ENCODE data around the gene HYLS1.
A peak's percentile ranks its signal among the peaks of the same experiment; 100 is the strongest.
"Not testable (repeated sequence)": the region's sequence is repeated elsewhere in the genome, so short reads cannot be mapped to it uniquely, and the experiment has no call there.

Gene HYLS1

DNA sequence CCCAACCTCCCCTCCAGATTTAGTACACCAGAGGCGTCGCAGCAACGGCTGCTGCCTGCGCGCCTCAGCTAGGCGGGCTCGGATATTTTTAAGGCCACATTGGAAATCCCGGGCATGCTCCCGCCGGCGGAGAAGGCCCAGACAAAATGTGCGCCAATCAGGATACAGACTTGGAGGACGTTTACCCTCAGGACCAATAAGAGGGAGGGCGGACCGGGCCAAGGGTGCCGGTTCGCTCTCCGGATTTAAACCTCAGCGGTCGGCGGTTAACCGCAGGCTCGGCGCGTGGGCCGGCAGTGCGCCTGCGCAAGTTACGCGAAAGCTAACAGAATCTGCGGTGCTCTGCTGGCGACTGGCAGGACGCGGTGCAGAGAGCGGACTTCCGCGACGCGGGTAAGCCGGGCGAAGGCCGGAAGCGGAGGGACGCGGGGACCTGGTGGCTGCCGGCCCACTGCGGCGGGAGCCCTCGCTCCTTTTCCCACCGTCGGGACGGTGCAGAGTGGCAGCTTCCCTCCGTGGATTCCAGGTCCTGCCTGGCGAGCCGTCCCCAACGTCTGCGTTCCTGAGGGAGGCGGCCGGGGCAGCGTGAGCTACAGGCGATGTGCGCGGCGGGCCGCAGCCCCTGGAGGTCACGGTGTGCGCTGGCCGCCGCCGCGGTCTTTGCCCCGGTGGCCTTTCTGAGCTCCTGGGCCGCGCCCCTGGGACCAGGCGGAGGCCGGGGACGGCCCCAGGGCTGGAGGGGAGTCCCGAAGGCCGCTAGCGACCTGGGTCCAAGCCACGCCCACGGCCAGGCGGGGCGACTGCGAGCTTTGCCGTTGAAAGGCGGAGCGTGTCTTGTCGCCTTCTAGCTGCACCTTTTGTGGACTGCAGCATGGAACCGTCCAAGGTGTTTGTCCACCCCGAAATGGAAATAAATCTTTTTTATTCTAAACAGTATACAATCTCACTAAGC lies at the start of gene HYLS1:
HYLS1 (plus strand) TSS at position 296 of the 952 bp plus-strand sequence. CDS start 11,701 bp downstream, outside the sequence.
- Histone ChIP-seq H3K4me2 (peak within 1 kb of the TSS; percentile 51; the same call in 1 of the 2 replicates), H3K79me2 (ENCODE audit: insufficient read depth, low read depth) (peaks cover 26% of the 10 kb centered on the region), H3K4me1 (ENCODE audit: low read depth, poor library complexity, severe bottlenecking) (peaks cover 20% of the 10 kb centered on the region), H3K9ac (peak within 1 kb of the TSS; percentile 89), H3K4me3 (IDR thresholded peaks at IDR 0.05; ENCODE audit: insufficient read depth, low read depth, low read length) (no peak within 1 kb of the TSS), H3K27me3 (ENCODE audit: insufficient read depth, low read depth) (no peaks in the 10 kb centered on the region), H2AFZ (ENCODE audit: low read depth) (peak within 1 kb of the TSS; percentile 66; the same call in 1 of the 2 replicates), H3K36me3 (ENCODE audit: insufficient read depth) (no peaks in the 10 kb centered on the region), H3K27ac (peak within 1 kb of the TSS; percentile 88), H4K20me1 (ENCODE audit: insufficient read depth) (no peaks in the 10 kb centered on the region)
- 0 out of 2 replicates have a peak, but pooled peaks have one; percentile 27 for TF ChIP-seq CTCF (conservative IDR thresholded peaks at IDR 0.05; ENCODE audit: low read depth, low read length)

DNA sequence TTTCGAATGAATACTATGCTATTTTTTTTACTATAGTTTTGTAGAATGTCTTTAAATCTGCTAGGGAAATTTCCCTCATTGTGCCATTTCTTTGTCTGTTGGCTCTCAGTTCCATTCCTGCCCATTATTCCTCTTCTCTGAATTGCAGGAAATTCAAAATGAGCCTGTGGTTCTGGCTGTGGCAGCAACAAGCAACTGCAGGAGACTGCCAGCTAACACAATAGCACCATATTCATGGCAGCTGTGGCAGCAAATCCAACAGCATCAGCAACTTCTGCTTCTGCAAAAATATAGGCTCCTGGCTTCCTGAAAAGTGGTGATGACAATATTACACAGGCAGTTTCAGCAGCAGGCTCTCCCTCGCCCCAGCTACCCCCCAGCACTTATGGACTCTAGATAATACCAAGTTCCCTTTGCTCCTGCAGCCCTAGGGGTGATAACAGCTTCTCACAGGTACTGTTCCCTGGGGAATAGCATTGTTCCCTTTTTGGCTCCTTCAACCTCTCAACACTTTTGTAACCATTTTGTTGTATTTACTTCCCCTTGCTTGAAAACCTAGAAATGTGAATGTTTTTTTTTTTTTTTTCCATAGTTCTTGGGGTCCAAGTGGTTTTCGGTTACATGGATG lies 45.0 kb upstream of the HYLS1 start:
- H3K27ac ChIP-seq: no peak overlapping the region
- H3K4me2 ChIP-seq: no peak overlapping the region
- H3K36me3 ChIP-seq (ENCODE audit: insufficient read depth): no peaks in the 10 kb centered on the region
- no peak overlapping the region for H2AFZ ChIP-seq (ENCODE audit: low read depth)
- no peaks in the 10 kb centered on the region for H3K27me3 ChIP-seq (ENCODE audit: insufficient read depth, low read depth)
- H3K4me1 ChIP-seq (ENCODE audit: low read depth, poor library complexity, severe bottlenecking): no peaks in the 10 kb centered on the region
- no peaks in the 10 kb centered on the region for H4K20me1 ChIP-seq (ENCODE audit: insufficient read depth)
- H3K79me2 ChIP-seq (ENCODE audit: insufficient read depth, low read depth): no peaks in the 10 kb centered on the region
- no peak overlapping the region for H3K9ac ChIP-seq
- H3K4me3 ChIP-seq (IDR thresholded peaks at IDR 0.05; ENCODE audit: insufficient read depth, low read depth, low read length): no peak overlapping the region
- TF ChIP-seq CTCF (conservative IDR thresholded peaks at IDR 0.05; ENCODE audit: low read depth, low read length): no peak

DNA sequence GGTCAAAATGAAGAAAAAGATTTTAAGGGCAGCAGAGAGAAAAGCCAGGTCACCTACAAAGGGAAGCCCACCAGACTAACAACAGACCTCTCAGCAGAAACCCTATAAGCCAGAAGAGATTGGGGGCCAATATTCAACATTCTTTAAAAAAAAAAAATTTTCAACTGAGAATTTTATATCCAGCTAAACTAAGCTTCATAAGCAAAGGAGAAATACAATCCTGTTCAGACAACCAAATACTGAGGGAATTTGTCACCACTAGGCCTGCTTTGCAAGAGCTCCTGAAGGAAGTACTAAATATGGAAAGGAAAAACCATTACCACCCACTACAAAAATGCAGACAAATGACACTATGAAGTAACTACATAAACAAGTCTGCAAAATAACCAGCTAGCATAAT lies 41.3 kb upstream of the HYLS1 start:
- no peak overlapping the region for H3K9ac ChIP-seq
- no peaks in the 10 kb centered on the region for H4K20me1 ChIP-seq (ENCODE audit: insufficient read depth)
- no peak for TF ChIP-seq CTCF (conservative IDR thresholded peaks at IDR 0.05; ENCODE audit: low read depth, low read length)
- no peaks in the 10 kb centered on the region for H3K36me3 ChIP-seq (ENCODE audit: insufficient read depth)
- H3K27me3 ChIP-seq (ENCODE audit: insufficient read depth, low read depth): no peaks in the 10 kb centered on the region
- H3K4me3 ChIP-seq (IDR thresholded peaks at IDR 0.05; ENCODE audit: insufficient read depth, low read depth, low read length): no peak overlapping the region
- no peaks in the 10 kb centered on the region for H3K79me2 ChIP-seq (ENCODE audit: insufficient read depth, low read depth)
- H3K4me2 ChIP-seq: no peak overlapping the region
- H3K27ac ChIP-seq: no peak overlapping the region
- no peaks in the 10 kb centered on the region for H3K4me1 ChIP-seq (ENCODE audit: low read depth, poor library complexity, severe bottlenecking)
- no peak overlapping the region for H2AFZ ChIP-seq (ENCODE audit: low read depth)

GRCh38 chr11:125857670-125858069 lies 29.8 kb upstream of the HYLS1 start:
- H4K20me1 ChIP-seq (ENCODE audit: insufficient read depth); H3K27ac ChIP-seq; H3K27me3 ChIP-seq (ENCODE audit: insufficient read depth, low read depth); H3K36me3 ChIP-seq (ENCODE audit: insufficient read depth); H3K9ac ChIP-seq; H3K4me2 ChIP-seq; H3K4me3 ChIP-seq (IDR thresholded peaks at IDR 0.05; ENCODE audit: insufficient read depth, low read depth, low read length); H3K4me1 ChIP-seq (ENCODE audit: low read depth, poor library complexity, severe bottlenecking); H3K79me2 ChIP-seq (ENCODE audit: insufficient read depth, low read depth); H2AFZ ChIP-seq (ENCODE audit: low read depth): not testable (repeated sequence)

DNA sequence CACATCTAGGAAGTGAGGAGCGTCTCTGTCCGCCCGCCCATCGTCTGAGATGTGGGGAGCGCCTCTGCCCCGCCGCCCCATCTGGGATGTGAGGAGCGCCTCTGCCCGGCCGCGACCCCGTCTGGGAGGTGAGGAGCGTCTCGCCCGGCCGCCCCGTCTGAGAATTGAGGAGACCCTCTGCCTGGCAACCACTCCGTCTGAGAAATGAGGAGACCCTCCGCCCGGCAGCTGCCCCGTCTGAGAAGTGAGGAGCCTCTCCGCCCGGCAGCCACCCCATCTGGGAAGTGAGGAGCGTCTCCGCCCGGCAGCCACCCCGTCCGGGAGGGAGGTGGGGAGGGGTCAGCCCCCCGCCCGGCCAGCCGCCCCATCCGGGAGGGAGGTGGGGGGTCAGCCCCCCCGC lies 24.7 kb upstream of the HYLS1 start:
- H2AFZ ChIP-seq (ENCODE audit: low read depth); H3K27me3 ChIP-seq (ENCODE audit: insufficient read depth, low read depth); H4K20me1 ChIP-seq (ENCODE audit: insufficient read depth); H3K4me1 ChIP-seq (ENCODE audit: low read depth, poor library complexity, severe bottlenecking); H3K27ac ChIP-seq; H3K4me3 ChIP-seq (IDR thresholded peaks at IDR 0.05; ENCODE audit: insufficient read depth, low read depth, low read length); H3K4me2 ChIP-seq; H3K79me2 ChIP-seq (ENCODE audit: insufficient read depth, low read depth); H3K36me3 ChIP-seq (ENCODE audit: insufficient read depth); H3K9ac ChIP-seq: not testable (repeated sequence)

DNA sequence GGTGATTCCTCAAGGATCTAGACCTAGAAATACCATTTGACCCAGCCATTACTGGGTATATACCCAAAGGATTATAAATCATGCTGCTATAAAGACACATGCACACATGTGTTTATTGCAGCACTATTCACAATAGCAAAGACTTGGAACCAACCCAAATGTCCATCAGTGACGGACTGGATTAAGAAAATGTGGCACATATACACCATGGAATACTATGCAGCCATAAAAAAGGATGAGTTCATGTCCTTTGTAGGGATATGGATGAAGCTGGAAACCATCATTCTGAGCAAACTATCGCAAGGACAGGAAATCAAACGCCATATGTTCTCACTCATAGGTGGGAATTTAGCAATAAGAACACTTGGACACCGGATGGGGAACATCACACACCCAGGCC lies 22.1 kb upstream of the HYLS1 start:
- H3K4me2 ChIP-seq; H3K27ac ChIP-seq; H3K27me3 ChIP-seq (ENCODE audit: insufficient read depth, low read depth); H3K79me2 ChIP-seq (ENCODE audit: insufficient read depth, low read depth); H3K9ac ChIP-seq; H4K20me1 ChIP-seq (ENCODE audit: insufficient read depth); H3K4me1 ChIP-seq (ENCODE audit: low read depth, poor library complexity, severe bottlenecking); H3K36me3 ChIP-seq (ENCODE audit: insufficient read depth); H3K4me3 ChIP-seq (IDR thresholded peaks at IDR 0.05; ENCODE audit: insufficient read depth, low read depth, low read length); H2AFZ ChIP-seq (ENCODE audit: low read depth): not testable (repeated sequence)
